ENCODE results near the gene DDX6.
A peak's percentile ranks its signal among the peaks of the same experiment; 100 is the strongest.
"Not testable (repeated sequence)": the region's sequence is repeated elsewhere in the genome, so short reads cannot be mapped to it uniquely, and the experiment has no call there.

The DDX6 gene, protein sequence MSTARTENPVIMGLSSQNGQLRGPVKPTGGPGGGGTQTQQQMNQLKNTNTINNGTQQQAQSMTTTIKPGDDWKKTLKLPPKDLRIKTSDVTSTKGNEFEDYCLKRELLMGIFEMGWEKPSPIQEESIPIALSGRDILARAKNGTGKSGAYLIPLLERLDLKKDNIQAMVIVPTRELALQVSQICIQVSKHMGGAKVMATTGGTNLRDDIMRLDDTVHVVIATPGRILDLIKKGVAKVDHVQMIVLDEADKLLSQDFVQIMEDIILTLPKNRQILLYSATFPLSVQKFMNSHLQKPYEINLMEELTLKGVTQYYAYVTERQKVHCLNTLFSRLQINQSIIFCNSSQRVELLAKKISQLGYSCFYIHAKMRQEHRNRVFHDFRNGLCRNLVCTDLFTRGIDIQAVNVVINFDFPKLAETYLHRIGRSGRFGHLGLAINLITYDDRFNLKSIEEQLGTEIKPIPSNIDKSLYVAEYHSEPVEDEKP
- total RNA-seq, result 104 to 327 (median 211) reads per million in 17 experiments

DNA sequence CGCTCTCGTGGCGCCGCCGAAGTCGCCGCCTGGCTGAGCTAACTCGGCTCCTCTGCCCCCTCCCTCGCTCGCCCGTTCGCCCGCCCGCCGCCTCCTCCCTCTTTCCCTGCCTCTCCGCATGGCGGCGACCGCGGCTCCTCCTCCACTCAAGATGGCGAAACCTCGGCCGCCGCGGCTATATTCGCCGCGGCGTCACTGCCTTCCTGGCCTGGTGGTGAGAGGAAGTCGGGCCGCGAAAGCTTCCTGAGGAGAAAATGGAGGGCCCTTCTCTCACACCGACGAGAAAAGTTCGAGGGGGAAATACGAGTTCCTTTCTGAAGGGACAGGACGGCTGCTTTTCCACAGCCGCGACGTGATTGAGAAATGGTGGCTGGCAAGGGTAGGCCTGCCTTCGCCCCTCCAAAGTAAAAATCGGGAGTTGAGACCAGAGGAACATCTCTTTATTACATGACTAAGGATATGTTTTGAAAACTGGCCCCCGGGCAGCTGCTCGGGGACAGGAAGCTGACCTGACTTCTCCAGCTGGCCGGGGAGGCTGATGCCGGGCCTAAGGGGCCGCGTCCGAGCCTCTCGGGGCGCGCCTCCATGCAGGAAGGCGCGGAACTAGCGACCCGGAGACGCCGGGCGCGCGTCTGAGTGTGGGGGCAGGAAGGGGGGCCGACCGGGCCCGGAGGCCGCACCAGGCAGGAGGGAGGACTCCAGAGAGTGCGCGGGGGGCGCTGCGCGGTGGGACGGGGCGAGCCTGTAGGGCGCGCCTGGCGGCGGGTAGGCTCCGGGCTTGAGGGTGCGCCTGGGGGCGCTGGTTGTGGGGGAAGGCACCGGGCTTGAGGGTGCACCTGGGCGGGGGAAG, at the start of gene DDX6:
Gene DDX6 (minus strand): TSS at position 54 of the 850 bp plus-strand sequence. CDS start 4,913 bp downstream, outside the sequence.
- peak; percentile 93 to 97 (median 94) for DNase-seq

DNA sequence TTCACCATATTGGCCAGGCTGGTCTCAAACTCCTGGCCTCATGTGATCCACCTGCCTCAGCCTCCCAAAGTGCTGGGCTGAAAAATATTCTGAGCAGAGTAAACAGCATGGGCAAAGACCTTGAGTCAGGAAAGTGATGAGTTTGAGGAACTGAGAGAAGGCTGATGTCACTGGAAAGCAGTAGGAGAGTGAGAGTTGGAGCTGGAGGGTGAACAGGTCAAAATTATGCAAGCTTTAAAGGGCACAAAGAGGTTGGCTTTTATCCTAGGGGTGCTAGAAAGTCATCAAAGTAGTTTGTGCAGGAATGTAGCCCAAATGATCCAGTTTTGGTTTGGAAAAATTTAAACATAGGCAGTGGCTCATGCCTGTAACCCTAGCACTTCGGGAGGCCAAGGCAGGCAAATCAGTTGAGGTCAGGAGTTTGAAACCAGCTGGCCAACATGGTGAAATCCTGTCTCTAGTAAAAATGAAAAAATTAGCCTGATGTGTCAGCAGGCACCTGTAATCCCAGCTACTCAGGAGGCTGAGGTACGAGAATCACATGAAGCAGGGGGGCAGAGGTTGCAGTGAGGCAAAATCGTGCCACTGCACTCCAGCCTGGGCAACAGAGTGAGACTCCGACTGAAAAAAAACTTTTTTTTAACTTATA, 48.1 kb upstream of the DDX6 start:
- peak; percentile 61 to 88 (median 79) for DNase-seq

DNA sequence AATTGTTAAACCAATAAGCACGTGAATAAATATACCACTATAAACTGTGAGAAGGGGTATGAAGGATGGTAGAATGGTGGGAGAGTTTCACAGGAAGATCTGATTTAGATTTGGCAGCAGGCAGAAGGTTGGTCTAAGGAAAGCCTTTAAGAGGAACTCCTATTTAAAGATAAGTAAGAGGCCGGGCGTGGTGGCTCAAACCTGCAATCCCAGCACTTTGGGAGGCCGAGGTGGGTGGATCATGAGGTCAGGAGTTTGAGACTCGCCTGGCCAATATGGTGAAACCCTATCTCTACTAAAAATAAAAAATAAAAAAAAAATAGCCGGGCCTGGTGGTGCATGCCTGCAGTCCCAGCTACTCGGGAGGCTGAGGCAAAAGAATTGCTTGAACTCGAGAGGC, 46.9 kb upstream of the DDX6 start:
- peak; percentile 57 to 74 (median 67) for DNase-seq

DNA sequence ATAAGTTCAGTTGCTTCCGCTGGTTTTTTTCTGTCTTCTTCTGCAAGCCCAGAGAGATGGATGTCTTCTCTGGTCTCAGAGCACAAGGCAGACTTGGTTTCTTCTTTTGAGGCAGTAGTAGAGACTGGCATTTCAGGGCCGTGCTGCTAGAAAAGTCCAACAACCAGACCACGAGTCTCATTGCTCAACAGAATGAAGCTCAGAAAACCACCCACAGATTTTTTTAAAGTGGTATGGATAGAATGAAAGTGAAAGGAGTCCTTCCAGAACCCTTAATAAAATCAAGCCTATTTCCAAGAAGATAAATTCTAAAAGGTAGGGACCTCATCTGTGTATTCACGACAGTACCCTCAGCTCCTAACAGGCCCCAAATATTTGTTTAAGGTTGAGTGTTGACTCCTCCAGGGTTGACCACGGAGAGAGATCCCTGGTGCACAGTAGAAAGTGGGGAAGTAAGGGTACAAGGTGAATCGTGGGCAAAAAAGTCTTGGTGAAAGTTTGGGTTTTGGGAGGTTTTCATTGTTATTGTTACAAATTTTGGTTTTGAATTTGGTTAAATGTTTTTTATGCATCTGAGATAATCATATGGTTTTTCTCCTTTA, 43.6 kb upstream of the DDX6 start:
- DNase-seq, result peak; percentile 69 to 89 (median 83)

DNA sequence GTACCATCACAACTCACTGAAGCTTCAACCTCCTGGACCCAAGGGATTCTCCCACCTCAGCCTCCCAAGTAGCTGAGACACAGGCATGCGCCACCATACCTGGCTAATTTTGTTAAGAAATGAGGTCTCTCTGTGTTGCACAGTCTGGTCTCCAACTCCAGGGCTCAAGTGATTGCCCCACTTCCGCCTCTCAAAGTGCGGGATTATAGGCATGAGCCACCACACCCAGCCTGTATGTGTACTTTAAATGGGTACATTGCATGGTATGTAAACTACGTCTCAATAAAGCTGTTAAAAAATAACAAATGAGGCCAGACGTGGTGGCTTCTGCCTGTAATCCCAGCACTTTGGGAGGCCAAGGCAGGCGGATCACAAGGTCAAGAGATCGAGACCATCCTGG, 36.2 kb upstream of the DDX6 start:
- no peak for DNase-seq

DNA sequence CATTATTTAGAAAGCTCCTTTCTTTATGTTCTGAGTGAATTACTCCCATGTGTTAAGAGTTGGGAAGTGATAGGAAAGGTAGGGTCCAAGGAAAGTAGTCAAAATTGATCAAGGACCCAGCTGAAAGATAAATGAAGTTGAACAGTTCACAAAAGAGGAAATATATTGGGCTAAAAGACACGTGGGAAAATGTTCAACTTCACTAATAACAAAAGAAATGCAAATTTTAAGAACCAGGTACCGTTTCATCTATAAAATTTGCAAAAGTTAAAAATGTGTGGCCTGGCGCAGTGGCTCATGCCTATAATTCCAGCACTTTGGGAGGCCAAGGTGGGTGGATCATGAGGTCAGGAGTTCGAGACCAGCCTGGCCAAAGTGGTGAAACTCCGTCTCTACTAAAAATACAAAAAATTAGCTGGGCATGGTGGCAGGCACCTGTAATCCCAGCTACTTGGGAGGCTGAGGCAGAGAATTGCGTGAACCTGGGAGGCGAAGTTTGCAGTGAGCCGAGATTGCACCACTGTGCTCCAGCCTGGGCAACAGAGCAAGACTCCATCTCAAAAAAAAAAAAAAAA, 32.1 kb upstream of the DDX6 start:
- DNase-seq, result not testable (repeated sequence)

DNA sequence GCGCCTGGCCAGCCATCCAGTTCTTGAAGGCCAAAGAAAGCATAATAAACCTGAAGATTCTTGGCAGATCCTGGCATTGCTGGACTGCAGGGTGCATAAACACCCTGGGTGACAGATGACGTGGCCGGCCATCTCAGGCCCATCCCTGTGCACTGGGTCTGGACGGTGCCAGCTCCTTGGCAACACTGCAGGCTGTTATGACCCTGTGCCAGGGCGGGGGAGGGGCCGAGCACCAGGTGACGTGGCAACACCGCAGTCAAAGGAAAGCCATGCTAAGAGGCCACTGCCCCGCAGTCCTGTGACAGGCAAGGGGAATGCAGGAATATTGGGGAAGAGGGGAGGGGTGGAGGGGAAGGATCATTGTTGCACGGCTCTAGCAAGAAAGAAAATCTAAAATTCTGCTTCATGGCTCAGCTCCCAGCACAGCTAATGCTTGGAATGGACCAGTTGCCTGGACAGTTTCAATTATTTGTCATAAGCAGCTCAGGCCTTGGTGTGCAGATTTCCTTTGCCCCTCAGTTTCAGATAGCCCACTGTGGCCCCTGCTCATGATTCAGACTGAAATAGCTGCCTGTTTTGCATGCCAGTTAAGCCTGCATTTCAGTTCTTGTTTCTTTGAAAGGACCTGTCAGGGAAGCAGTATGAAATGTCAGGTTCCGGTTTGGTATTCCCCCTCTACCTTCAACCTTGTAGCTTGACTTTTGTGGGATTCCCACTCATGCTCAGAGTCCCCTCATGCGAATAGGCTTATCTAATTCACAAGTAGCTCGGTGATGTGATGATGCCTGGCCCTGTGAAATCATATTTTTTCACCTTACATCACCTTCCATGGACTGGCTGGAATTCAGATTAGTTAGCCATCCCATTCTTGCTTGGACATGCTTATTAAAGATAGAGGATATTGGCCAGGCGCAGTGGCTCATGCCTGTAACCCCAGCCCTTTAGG, 29.7 kb upstream of the DDX6 start:
- peak in 3 of 4 experiments; percentile 35 to 45 (median 42) for DNase-seq

DNA sequence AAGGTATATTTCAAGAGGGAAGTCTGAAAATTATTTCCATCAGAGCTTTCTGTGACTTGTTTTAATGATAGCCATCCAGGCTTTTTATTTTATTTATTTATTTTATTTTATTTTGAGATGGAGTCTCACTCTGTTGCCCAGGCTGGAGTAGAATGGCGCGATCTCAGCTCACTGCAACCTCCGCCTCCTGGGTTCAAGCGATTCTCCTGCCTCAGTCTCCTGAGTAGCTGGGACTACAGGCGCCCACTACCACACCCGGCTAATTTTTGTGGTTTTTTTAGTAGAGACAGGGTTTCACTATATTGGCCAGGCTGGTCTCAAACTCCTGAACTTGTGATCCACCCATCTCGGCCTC, 29.0 kb upstream of the DDX6 start:
- not testable (repeated sequence) for DNase-seq

DNA sequence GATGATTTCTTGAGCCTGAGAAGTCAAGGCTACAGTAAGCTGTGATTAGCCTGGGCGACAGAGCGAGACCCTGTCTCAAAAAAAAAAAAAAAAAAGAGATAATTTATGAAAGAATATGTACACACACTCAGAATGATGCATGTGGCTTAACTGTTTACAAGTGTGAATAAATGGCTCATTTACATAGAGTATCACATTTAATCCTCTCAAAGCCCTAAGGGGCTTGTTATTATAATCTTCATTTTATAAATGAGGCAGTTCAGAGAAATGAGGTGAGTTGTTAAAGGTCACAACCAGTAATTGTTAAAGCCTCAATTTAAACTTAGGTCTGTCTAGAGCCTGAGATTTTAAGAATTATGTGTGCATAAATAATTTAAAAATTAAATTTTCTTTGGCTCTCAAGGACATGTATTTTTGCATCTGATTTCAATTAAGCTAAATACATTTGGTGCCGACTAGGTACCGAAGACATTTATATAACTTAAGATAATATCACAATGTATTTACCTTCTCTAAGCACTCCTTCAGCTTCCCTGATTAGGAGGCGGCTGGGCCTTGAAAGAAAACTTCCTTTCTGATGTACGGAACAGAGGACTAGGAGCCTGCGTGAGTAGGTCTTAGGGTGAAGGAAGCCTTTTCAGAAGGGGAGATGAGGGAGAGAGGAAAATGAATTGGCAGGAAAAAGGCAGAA, 28.5 kb upstream of the DDX6 start:
- no peak for DNase-seq

DNA sequence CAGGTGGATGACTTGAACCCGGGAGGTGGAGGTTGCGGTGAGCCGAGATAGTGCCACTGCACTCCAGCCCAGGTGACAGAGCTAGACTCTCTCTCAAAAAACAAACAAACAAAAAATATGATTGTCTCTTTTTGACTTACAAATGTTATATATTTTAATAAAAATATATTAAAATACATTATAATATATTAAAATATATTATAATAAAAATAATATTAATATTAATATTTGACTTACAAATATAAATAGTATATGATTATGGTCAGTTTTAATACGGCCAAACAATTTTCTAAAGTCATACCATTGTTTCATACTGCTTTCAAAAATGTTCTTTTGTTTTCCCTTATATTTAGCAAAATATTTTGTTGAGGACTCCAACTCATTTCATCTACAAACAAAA, 27.2 kb upstream of the DDX6 start:
- no peak for DNase-seq

DNA sequence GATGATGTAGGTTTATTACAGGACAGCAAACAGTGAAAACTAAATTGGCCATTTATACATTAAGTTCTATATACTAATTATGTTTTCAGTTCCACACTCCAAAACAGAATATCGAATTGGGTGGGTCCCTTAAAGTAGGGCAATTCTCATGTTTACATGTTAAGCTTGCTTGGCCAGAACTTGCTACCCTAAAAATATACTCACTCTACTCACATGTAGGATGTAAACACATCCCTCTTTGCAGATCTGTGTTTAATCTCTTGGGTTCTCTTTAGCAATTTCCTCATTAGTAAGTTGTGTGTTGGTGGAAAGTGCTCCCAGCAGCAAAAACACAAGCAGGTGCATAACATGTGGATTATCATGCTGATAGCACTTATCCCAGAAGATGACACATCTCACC, 22.6 kb upstream of the DDX6 start:
- no peak for DNase-seq

DNA sequence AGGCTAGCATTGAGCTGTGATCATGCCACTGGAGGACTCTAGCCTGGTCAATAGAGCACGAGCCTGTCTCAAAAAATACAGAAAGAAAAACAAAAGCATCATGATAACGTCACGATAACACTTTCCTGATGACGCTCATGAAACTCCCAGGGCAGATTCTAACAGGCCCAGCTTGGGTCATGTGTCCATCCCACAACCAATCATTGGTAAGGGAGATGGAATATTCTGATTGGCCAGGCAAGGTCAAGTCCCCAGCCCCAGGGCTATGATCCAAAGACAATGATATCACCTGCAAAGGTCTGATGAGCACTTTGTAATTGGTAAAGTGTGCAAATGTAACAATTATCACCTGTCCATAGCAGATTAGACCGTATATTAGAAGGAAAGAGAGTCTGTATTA, 21.5 kb upstream of the DDX6 start:
- no peak for DNase-seq

DNA sequence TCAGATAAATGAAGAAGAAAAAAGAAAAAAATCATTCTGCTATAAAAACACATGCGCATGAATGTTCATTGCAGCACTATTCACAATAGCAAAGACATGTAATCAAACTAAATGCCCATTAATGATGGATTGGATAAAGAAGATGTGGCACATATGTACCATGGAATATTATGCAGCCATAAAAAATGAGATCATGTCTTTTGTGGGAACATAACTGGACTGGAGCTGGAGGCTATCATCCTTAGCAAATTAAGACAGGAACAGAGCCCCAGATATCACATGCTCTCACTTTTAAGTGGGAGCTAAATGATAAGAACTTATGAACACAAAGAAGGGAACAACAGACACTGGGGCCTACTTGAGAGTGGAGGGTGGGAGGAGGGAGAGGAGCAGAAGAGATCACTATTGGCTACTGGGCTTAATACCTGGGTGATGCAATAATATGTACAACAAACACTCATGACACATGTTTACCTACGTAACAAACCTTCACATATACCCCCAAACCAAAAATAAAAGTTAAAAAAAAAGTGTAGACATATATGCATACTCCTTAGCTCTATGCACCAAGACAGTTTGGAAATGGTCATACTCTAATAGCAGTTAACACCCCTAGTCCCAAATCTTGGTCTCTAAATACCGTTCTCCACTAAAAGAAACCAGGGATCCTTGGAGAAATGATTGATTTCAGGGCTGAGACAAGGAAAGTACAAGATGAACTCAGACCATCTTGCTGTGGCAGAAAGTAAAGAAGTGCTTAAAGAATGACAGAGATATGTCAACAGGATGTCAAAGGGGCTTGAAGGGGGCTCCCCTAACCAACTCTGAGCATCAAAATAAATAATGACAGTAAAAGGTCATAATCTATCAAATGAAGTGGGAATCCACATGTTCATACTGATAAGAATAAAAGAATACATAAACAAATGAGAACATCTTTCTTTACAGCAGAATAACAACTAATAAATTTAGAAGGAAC, 17.1 kb upstream of the DDX6 start:
- DNase-seq, result no peak

DNA sequence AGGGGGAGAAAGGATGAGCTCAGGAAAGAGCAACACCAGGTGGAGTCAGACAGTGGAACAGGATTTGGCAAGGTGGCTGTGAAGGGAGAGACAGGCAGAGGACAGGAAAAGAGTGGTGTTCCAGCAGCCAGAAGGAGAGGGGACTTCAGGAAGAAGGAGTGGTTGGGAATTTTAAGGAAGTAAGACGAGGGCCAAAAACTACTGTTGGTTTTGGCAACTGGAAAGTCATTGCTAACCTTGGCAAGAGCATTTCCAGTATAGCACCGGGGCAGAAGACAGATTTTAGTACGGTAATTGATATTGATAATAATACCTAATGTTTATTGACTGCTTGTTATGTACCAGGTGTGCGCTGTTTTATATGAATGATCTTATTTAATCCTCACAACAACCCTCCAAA, 15.4 kb upstream of the DDX6 start:
- DNase-seq, result no peak

DNA sequence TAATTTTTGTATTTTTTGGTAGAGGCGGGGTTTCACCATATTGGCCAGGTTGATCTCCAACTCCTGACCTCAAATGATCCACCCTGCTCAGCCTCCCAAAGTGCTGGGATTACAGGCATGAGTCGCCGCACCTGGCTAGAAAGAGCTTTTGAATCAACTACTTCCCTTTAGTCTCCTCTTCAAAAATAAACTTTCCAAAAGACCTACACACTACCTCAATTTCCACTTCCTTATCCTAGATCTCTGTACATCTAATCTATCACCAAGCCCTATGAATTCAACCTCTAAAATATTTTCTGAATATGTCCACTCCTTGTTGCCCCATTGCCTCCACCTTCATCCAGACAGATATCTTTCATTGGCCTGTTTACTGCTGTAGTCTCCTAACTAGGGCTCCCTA, 13.1 kb upstream of the DDX6 start:
- no peak for DNase-seq

DNA sequence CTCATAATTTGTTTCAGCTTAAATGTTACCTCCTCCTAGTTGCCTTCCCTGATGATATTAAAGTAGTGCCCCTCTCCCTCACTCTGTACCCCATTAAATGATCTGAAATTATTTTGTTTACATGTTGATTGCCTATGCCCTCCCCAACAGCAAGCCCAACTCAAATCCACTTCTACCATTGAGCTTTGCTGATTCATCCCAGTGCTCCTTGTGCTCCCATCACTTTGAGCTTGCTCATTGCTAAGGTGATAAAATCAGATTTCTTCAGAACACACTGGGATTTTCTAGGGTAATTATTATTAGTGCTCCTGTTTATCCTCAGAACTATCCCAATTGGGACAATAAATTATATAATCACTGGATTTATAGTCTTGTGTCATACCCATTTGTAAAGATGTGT, 8.4 kb upstream of the DDX6 start:
- DNase-seq, result no peak

DNA sequence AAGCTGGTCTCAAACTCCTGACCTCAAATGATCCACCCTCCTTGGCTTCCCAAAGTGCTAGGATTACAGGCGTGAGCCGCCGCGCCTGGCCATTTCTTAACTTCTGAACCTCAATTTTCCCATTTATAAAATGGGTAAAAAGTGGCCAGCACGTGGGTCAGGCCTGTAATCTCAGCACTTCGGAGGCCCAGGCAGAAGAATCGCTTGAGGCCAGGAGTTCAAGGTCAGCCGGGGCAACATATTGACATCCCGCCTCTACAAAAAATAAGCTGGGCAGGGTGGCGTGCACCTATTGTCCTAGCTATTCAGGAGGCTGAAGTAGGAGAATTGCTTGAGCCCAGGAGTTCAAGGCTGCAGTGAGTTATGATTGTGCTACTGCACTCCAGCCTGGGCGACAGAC, 6.5 kb upstream of the DDX6 start:
- DNase-seq, result no peak

DNA sequence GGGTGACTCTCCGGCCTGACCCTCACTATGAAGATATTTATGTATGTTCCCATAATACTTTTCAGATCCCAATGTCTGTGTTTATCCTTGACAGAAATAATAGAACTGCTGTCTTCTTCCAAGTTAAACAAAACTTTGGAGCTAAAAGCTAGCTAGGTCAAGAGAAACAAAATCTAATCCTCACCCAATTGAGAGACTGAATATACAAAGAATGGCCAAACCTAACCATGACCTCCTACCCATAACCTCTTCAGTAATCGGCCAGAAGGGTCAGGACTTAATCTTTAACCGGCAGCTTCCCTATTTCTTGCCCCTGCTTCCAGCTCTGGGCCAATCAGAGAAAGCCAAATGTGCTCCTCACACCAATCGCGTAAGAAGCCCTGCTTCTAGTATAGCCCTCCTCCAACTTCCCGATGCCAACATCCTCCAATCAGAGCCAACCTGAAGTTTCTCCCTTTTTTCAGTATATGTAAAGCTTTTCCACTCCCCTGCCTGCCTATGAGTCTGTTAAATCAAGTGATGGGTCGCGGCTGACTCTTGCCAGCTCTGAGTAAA, 1.7 kb upstream of the DDX6 start:
- peak; percentile 91 to 98 (median 95) for DNase-seq

Data from suppressor macrophage (primary cell).